PFSK-1 (cell line): ENCODE measurements around the gene TMEM87B.

Experiments
- FOXP2 ChIP-seq: optimal IDR thresholded peaks from 2 replicates; pipeline ENCODE3; 2011; ENCODE audit warnings: borderline replicate concordance, control low read depth, inconsistent platforms; ENCODE audit not compliant: insufficient read depth; ENCODE audit errors: extremely low read length, extremely low read depth
- POLR2AphosphoS5 ChIP-seq: IDR thresholded peaks from 2 replicates; pipeline ENCODE4 v1.6.1; 2012; ENCODE audit warnings: low read depth, mild to moderate bottlenecking, control low read depth, low read length, moderate library complexity
- REST ChIP-seq, 2 experiments: IDR thresholded peaks; 2 replicates each; pipeline versions ENCODE4 v1.6.1 to v1.8.0; 2011 to 2012; ENCODE audit warnings: low read depth in 2 of 2, low read length in 2 of 2, control low read depth in 1 of 2, inconsistent platforms in 1 of 2, mild to moderate bottlenecking in 1 of 2, moderate library complexity in 1 of 2; ENCODE audit not compliant: insufficient read depth in 1 of 2
- SIN3A ChIP-seq: IDR thresholded peaks from 2 replicates; pipeline ENCODE4 v1.6.1; 2012; ENCODE audit warnings: mild to moderate bottlenecking, low read length, moderate library complexity, borderline replicate concordance; ENCODE audit not compliant: insufficient read depth
- TAF1 ChIP-seq: IDR thresholded peaks from 2 replicates; pipeline ENCODE4 v1.6.1; 2012; ENCODE audit warnings: low read length, control low read depth, borderline replicate concordance; ENCODE audit not compliant: insufficient read depth

The TMEM87B gene

GRCh38 chr2:112108178-112108832 is 53.2 kb downstream of the TMEM87B start:
- no peak for TF ChIP-seq SIN3A
- TF ChIP-seq TAF1, result no peak
- TF ChIP-seq REST (IDR thresholded peaks at IDR 0.05; ENCODE audit: insufficient read depth in 1 of 2, low read depth in 2 of 2, low read length in 2 of 2), result no peak
- no peak for TF ChIP-seq POLR2AphosphoS5
- no peak for TF ChIP-seq FOXP2

- TF ChIP-seq FOXP2 (no peak), SIN3A (no peak), REST (IDR thresholded peaks at IDR 0.05; ENCODE audit: insufficient read depth in 1 of 2, low read depth in 2 of 2, low read length in 2 of 2) (no peak), POLR2AphosphoS5 (no peak), TAF1 (no peak)
Observed at GRCh38 chr2:112109278-112109677, 54.2 kb downstream of the TMEM87B start.

GRCh38 chr2:112110966-112111365 is 55.9 kb downstream of the TMEM87B start:
- no peak for TF ChIP-seq SIN3A
- TF ChIP-seq REST (IDR thresholded peaks at IDR 0.05; ENCODE audit: insufficient read depth in 1 of 2, low read depth in 2 of 2, low read length in 2 of 2), result no peak
- no peak for TF ChIP-seq FOXP2
- no peak for TF ChIP-seq POLR2AphosphoS5
- TF ChIP-seq TAF1, result no peak

- no peak for TF ChIP-seq FOXP2
- no peak for TF ChIP-seq REST (IDR thresholded peaks at IDR 0.05; ENCODE audit: insufficient read depth in 1 of 2, low read depth in 2 of 2, low read length in 2 of 2)
- TF ChIP-seq POLR2AphosphoS5, result no peak
- TF ChIP-seq TAF1, result no peak
- no peak for TF ChIP-seq SIN3A
Observed at GRCh38 chr2:112118148-112118547, 63.1 kb downstream of the TMEM87B start.
